ENCODE data around the gene TRAP1. TPM values are rescaled to one million over a fixed set of nuclear protein-coding genes. Genes with fewer than 3 reads are reported as not detected.

TRAP1 gene
- total RNA-seq, 1 donor from 2014 or later: 212 TPM

- peaks cover 57% of the 10 kb centered on the region for H3K36me3 Mint-ChIP-seq (ENCODE audit: insufficient read depth)
- DNase-seq (ENCODE audit: low spot score, unreplicated experiment): no peak
- H3K4me1 Mint-ChIP-seq (ENCODE audit: low read depth): peaks cover 27% of the 10 kb centered on the region
- H3K4me3 Mint-ChIP-seq (ENCODE audit: low read depth): no peak overlapping the region
- no peak for TF ChIP-seq CTCF (IDR thresholded peaks at IDR 0.05; ENCODE audit: unreplicated experiment)
- H3K9me3 Mint-ChIP-seq (ENCODE audit: low read depth): no peaks in the 10 kb centered on the region
- no peaks in the 10 kb centered on the region for H3K27me3 Mint-ChIP-seq
- peak overlapping the region; percentile 88 for H3K27ac Mint-ChIP-seq
Measured at GRCh38 chr16:3738128-3738527, 20.8 kb upstream of the TRAP1 start.

GRCh38 chr16:3737181-3737580 is 19.9 kb upstream of the TRAP1 start:
- H3K4me3 Mint-ChIP-seq (ENCODE audit: low read depth): no peak overlapping the region
- peaks cover 59% of the 10 kb centered on the region for H3K36me3 Mint-ChIP-seq (ENCODE audit: insufficient read depth)
- peaks cover 27% of the 10 kb centered on the region for H3K4me1 Mint-ChIP-seq (ENCODE audit: low read depth)
- H3K27ac Mint-ChIP-seq: peak overlapping the region; percentile 88
- no peak for DNase-seq (ENCODE audit: low spot score, unreplicated experiment)
- TF ChIP-seq CTCF (IDR thresholded peaks at IDR 0.05; ENCODE audit: unreplicated experiment): no peak
- no peaks in the 10 kb centered on the region for H3K27me3 Mint-ChIP-seq
- no peaks in the 10 kb centered on the region for H3K9me3 Mint-ChIP-seq (ENCODE audit: low read depth)

- Mint-ChIP-seq H3K27me3 (no peaks in the 10 kb centered on the region), H3K9me3 (ENCODE audit: low read depth) (no peaks in the 10 kb centered on the region), H3K4me3 (ENCODE audit: low read depth) (no peak overlapping the region), H3K27ac (peak overlapping the region; percentile 42), H3K4me1 (ENCODE audit: low read depth) (peaks cover 27% of the 10 kb centered on the region), H3K36me3 (ENCODE audit: insufficient read depth) (peaks cover 59% of the 10 kb centered on the region)
- TF ChIP-seq CTCF (IDR thresholded peaks at IDR 0.05; ENCODE audit: unreplicated experiment): no peak
- no peak for DNase-seq (ENCODE audit: low spot score, unreplicated experiment)
Measured at GRCh38 chr16:3736116-3736515, 18.8 kb upstream of the TRAP1 start.

GRCh38 chr16:3735541-3735940 is 18.2 kb upstream of the TRAP1 start:
- Mint-ChIP-seq H3K4me3 (ENCODE audit: low read depth) (no peak overlapping the region), H3K27ac (peak overlapping the region; percentile 70), H3K27me3 (no peaks in the 10 kb centered on the region), H3K9me3 (ENCODE audit: low read depth) (no peaks in the 10 kb centered on the region), H3K36me3 (ENCODE audit: insufficient read depth) (peaks cover 56% of the 10 kb centered on the region), H3K4me1 (ENCODE audit: low read depth) (peaks cover 27% of the 10 kb centered on the region)
- DNase-seq (ENCODE audit: low spot score, unreplicated experiment): no peak
- TF ChIP-seq CTCF (IDR thresholded peaks at IDR 0.05; ENCODE audit: unreplicated experiment): no peak

GRCh38 chr16:3734758-3735221 is 17.5 kb upstream of the TRAP1 start:
- no peaks in the 10 kb centered on the region for H3K27me3 Mint-ChIP-seq
- peaks cover 58% of the 10 kb centered on the region for H3K36me3 Mint-ChIP-seq (ENCODE audit: insufficient read depth)
- peak overlapping the region; percentile 71 for H3K27ac Mint-ChIP-seq
- TF ChIP-seq CTCF (IDR thresholded peaks at IDR 0.05; ENCODE audit: unreplicated experiment): no peak
- H3K9me3 Mint-ChIP-seq (ENCODE audit: low read depth): no peaks in the 10 kb centered on the region
- H3K4me3 Mint-ChIP-seq (ENCODE audit: low read depth): no peak overlapping the region
- peaks cover 24% of the 10 kb centered on the region for H3K4me1 Mint-ChIP-seq (ENCODE audit: low read depth)
- no peak for DNase-seq (ENCODE audit: low spot score, unreplicated experiment)
